ENCODE results near the gene RNASE11.

GRCh38 chr14:20591235-20591634 is 3.4 kb upstream of the RNASE11 start, which contains the start of gene RNASE12:
- no peak for TF ChIP-seq POLR2A (IDR thresholded peaks at IDR 0.05; ENCODE audit: low read depth, low read length)
- no peak for TF ChIP-seq POLR2AphosphoS5 (IDR thresholded peaks at IDR 0.05; ENCODE audit: low read depth, low read length)
- TF ChIP-seq POU2F2 (IDR thresholded peaks at IDR 0.05; ENCODE audit: low read depth, low read length) = no peak
- no peak for TF ChIP-seq TAF1 (IDR thresholded peaks at IDR 0.05; ENCODE audit: low read depth, low read length)
- no peak for TF ChIP-seq SPI1 (IDR thresholded peaks at IDR 0.05; ENCODE audit: low read depth, low read length)
- no peak for TF ChIP-seq PAX5 (IDR thresholded peaks at IDR 0.05; ENCODE audit: insufficient read depth, low read length, severe bottlenecking)
